GM19324 (cell line): ENCODE data around the gene LINGO3.

Source experiments
- ATAC-seq: cut with Tn5 transposase; IDR thresholded peaks from one replicate; pipeline ENCODE4 v1.9.1; 2021; ENCODE audit warnings: mild to moderate bottlenecking, moderate library complexity; ENCODE audit not compliant: unreplicated experiment, low FRiP score

Gene LINGO3

GRCh38 chr19:2269244-2270156 is 38.5 kb downstream of the LINGO3 start:
- ATAC-seq = peak; percentile 70

- ATAC-seq = no peak
Observed at GRCh38 chr19:2268861-2269243, 39.1 kb downstream of the LINGO3 start.

- no peak for ATAC-seq
Observed at GRCh38 chr19:2268480-2268830, 39.5 kb downstream of the LINGO3 start.

- peak; percentile 18 for ATAC-seq
Observed at GRCh38 chr19:2266183-2266993, 41.6 kb downstream of the LINGO3 start.

- no peak for ATAC-seq
Observed at GRCh38 chr19:2261438-2262172, 46.3 kb downstream of the LINGO3 start.

- ATAC-seq = no peak
Observed at GRCh38 chr19:2260341-2260805, 47.6 kb downstream of the LINGO3 start.

- ATAC-seq = no peak
Observed at GRCh38 chr19:2259336-2259735, 48.6 kb downstream of the LINGO3 start.
